LNCAP (cell line): Measurements from ENCODE around the gene QTRT2.

Experiments used
- CTCF ChIP-seq: fragments of 450-650 bp; IDR thresholded peaks from 2 replicates; pipeline ENCODE4 v1.5.1; 2017; ENCODE audit warnings: mild to moderate bottlenecking

QTRT2 gene

GRCh38 chr3:114126461-114126860 is 69.9 kb downstream of the QTRT2 start:
- no peak for TF ChIP-seq CTCF

DNA sequence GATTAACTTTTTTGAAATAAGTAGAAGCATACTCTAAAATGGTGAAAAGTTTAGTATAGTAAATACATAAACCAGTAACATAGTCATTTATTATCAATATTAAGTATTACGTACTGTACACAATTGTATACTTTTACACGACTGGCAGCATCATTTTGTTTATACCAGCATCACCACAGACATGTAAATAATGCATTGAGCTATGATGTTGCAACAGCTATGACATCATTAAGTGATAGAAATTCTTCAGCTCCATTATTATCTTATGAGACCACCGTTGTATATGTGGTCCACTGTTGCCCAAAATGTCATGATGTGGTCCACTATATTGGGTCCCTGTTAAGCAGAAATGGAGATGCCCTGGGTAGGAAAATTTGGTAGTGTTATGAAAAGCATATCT is 71.0 kb downstream of the QTRT2 start:
- no peak for TF ChIP-seq CTCF

- TF ChIP-seq CTCF = no peak
Observed at GRCh38 chr3:114128231-114128630, 71.7 kb downstream of the QTRT2 start.

DNA sequence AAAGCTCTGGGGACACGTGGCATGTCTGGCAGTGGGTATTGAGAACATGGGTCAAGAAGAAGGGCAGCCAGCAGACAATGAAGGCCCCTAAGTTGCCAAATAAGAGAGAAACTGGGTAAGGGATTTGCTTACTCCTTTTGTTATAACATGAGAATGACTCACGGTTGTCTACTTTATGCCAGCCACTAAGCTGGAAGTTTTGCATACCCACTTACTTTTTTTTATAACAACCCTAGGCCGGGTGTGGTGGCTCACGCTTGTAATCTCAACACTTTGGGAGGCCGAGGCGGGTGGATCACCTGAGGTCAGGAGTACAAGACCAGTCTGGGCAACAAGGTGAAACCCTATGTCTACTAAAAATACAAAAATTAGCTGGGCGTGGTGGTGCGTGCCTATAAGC is 72.3 kb downstream of the QTRT2 start:
- TF ChIP-seq CTCF = no peak

- TF ChIP-seq CTCF = no peak
Observed at GRCh38 chr3:114132500-114132899, 76.0 kb downstream of the QTRT2 start.

- TF ChIP-seq CTCF = no peak
Observed at GRCh38 chr3:114133947-114134346, 77.4 kb downstream of the QTRT2 start.
